Fibroblast of skin of left biceps (primary cell): ENCODE measurements around the gene TMTC2.

ENCODE experiments used
- DNase-seq, 2 experiments: peaks; one replicate each; pipeline ENCODE4 v3.0.0-alpha.2; 2013; ENCODE audit warnings: low read depth in 2 of 2

The TMTC2 gene

DNA sequence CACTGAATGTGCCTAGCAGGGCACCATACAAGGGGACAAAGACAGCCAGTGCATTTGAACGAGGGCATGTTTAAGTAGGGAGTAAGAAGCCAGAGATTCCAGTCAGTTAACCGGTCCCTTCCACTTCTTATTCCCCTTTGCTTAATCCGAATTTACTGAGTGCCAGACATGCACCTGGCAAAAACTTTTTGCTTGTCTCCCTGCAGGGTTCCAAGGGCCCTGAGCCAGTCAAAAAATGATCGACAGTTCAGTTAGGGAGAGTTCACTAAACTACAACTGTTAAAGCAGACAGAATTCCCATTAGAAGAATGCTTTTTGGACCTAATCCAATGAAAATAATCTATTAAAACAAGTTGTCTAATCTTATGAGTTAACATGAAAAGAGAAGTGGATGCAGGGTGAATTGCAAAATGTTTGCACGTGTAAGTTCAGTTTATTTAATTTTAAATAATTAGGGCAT is 193.8 kb downstream of the TMTC2 start:
- DNase-seq, result no peak

DNA sequence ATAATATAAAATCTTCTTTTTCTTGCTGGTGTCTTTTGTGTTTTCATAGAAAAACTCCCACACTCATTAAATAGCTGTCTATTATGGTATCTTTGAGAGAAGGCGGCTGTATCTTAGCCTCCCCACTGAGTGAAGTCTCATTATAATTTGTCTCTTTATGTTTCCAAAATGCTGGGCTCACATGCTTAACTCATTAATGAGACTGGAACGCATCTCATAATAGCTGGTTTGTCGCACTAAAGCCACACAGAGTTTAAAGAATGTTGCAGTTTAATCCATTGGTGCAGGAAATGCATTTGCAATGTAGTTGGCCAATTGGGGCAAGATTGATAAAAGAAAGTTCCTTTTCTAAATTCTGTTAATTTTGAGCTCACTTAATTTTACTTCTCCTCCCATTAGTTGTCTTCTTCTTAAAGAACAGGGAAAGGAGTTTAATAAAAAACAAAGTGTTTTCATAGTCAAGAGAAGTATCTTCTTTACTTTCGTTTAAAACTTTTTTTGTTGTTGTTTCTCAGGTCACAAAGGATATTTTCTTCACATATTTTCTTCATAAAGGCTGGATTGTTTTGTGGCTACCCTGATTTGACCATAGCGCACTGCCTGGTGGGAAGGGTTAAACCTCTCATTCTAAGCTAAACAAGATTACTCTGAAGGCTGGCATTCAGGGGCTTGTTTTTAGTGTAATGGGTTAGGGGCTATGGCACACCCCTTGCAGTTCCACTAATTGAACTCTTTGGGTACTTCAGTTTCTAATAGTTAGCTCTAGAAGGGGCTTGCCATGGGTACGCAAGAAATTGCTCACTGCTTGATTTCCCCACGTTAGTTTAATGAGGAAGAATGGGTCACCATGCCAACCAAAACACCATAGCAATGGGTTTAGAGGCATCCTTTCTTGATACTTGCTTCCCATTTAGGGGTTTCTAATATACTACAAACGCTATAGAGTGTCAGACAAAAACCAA is 197.0 kb downstream of the TMTC2 start:
- DNase-seq, result no peak

DNA sequence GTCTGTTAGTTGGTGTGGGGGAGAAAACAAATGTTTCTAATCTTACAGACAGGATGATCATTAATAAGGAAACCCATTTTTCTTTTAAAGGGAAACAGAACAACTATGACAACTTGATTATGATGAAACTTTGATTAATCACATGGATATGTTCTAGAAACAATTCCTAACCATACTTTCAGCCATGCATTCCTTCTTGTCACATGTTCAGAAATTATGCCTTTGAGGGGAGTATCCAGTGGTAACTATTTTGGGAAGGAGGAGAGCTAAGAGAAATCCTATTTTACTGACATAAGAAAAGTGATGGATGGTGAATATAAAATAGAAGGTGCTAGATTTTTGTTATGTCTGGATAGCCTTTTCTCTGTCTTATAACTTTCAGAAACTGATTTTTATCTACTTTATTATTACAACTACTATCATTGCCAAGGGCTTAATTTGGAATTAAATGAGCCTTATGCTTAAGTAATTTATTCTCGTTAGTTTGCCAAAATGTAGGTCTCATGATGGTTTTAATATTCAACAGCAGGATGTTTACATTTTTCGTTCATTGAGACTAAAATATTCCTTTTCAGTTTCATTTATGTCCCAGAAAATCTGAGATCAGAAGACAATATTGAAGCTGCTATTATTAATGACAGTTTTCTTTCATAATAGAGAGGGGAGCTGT is 200.1 kb downstream of the TMTC2 start:
- peak; percentile 47 to 49 for DNase-seq

DNA sequence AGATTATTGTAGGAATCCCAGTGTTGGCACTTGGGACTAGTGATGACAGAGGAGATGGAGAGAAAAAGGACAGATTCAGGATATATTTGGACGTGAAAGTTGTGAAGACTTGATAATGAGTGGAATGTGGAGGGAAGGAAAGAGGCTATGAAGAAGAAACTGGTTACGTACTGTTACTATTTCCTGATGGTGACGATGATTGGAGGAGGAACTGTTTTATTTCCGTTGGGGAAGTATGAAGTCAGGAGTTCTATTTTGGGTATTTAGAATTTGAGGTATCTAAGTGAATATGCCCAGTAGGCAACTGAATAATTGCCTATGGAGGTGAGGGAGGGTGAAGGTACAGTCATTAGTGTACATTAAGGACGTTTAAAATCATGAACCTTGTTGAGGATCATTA is 207.2 kb downstream of the TMTC2 start:
- no peak for DNase-seq

DNA sequence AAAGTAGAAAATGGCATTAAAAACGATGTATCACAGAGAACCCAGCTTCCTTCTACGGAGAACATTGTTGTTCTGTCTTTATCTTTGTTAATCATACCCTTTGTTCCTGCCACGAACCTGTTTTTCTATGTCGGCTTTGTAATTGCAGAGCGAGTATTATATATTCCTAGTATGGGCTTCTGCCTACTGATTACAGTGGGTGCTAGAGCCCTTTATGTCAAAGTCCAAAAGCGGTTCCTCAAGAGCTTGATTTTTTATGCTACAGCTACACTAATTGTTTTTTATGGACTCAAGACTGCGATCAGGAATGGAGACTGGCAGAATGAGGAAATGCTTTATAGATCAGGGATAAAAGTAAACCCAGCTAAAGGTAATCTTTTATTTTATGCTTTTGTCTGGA is 209.6 kb downstream of the TMTC2 start:
- DNase-seq, result no peak

DNA sequence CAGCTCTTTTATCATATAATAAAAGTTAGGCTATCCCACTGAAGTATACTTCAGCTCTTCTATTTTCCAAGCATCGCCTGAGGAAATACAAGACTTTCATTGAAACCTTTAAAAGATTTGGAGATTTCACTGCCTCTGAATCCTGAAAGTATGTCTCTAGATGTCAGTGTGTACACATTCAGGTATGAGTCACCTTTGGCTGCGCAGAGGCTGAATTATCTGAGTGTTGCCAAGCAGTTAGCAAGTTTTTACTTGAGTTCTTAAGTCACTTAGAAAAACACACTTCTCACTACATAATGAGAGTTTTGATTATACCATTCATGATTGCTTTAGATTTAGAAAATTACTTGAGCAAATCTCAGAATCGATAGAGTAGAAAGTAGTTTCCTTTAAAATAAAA is 210.3 kb downstream of the TMTC2 start:
- no peak for DNase-seq

DNA sequence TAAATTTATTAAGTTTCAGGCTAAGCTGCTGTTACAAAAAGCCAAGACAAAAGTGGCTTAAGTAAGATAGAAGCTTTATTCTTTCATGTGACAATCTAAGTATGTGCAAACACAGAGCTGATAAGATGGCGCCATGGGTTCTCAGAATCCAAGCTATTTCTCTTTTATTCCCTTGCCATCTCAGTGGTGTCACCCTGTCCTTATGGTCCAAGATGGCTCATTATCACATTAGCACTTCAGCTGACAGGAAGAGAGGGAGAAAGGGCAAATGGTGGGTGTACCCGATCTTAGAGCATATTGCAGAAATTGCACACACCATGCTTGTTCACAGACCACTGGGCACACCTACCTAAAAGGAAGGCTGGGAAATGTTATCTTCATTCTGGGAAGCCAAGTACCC is 211.7 kb downstream of the TMTC2 start:
- no peak for DNase-seq

DNA sequence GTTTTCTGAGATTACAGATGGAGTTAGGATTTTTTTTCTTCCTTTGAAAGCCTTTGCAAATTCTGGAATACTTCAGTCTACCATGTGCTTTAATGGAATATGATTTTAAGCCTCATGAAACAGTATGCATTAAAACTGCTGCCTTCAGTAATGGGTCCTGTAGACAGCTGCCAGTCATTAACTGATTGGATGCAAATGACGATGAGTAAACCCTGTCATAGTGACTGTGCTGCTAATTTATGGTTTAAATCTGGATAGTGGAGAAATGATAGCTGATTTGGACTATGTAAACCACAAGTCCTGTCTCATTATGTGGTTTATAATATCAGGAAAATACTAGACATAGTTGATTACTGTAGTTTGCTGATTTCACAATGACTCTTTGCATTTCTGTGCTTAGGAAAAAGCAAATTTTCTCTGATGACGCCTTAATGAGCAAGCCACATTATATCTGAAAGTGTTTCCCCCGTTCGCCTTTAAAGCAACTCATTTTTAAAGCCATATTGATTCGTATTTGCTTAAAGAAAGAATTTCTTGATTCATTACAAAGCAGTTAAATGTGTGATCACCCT is 217.6 kb downstream of the TMTC2 start:
- peak; percentile 32 to 40 for DNase-seq

DNA sequence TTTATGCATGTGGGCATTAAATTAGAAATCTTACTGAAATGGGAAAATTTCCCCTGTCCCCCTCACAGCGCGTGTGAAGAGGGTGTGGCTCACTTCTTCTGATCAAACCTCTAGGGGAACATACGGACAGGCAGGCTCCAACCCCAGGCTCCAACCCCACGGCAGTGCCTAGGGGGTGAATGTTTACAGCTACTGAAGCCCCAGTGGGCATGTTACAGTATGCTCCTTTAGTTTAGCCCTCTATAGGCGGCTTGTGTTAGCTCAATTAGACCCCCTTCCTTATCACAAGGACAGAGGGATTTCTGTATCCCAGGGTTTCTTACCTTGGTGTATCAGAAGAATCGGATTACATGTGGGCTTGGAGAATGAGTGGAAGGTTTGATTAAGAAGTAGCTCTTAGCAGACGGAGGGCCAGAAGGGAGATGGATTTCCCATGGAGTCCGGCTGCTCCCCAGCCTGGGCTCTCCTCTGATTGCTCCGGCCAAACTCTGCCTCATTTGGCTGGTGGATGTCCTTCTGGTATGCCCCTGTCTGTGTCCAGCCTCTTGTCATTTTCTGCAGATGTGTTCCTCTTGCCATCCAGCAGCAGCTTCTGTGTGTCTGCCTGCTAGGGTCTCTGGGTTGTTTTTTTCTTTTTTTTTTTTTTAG is 223.7 kb downstream of the TMTC2 start:
- DNase-seq, result no peak

DNA sequence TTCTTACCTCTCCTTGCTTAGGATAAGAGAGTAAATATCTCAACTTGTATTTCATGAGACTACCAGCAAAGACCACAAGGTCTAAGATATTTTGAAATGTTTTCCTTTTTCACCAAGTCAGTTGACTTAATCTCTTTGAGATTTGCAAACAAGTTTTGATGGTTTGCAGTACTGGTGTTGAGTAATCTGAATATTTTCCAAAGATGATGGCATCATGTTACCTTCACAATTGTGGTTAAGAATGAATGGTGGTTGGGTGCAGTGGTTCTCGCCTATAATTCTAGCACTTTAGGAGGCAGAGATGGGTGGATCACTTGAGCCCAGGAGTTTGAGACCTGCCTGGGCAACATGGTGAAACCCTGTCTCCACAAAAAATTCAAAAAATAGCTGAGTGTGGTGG is 225.7 kb downstream of the TMTC2 start:
- DNase-seq, result peak in 1 of 2 experiments; percentile 6

DNA sequence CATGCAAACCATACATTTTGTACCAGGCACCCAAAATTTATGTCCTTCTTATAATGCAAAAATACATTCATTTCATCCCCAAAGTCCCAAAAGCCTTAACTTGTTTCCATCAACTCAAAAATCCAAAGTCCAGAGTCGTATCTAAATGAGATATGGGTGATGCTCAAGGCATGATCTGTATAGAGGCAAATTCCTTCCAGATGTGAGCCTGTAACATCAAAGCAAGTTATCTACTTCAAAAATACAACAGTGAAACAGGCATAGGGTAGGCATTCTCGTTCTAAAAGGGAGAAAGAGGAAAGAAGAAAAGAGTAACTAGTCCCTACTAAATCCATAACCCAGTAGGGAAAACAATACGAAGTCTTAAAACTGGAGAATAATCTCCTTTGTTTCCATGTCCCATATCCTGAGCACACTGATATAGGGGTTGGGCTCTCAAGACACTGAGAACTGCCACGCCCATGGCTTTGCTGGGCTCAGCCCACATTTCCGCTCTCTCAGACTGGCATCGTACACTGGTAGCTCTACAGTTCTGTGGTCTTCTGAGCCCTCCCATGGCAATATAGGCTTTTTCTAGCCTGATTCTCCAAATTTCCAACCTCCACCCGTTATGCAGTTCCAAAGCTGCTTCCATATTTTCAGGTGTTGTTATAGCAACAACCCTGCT is 232.8 kb downstream of the TMTC2 start:
- no peak for DNase-seq

DNA sequence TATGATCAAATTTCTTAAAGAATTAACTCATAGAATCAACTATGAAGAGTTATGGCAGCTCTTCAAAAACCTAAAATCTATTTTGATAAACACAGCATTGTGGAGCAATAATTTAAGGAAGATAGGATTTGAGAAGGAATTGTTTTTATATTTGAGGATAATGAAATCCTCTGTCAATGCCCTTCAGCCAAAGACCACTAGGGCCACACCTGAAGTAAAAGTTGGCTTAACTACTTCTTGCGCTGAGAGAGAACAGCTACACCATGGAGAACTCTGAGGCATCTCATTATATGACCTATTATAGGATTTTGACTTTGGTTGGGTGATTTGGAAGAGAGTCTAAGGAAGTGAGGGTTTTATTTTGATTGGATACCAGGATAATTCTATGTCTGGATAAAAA is 237.2 kb downstream of the TMTC2 start:
- no peak for DNase-seq

DNA sequence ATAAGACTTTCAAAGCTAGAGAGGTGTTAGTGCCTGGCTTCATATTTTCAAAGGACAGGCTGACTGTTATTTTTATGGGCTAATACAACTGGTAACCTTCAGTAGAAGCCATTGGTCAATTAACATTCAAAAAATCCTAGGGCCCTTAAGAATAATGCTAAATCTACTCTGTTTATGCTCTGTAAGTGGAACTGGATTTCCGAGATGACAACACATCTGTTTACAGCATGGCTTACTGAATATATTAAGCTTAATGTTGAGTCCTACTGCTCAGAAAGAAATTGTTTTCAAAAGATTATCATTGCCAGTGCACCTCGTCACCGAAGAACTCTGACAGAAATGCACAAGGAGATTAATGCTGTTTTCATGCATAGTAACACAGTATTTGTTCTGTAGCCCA is 239.9 kb downstream of the TMTC2 start:
- DNase-seq, result no peak

DNA sequence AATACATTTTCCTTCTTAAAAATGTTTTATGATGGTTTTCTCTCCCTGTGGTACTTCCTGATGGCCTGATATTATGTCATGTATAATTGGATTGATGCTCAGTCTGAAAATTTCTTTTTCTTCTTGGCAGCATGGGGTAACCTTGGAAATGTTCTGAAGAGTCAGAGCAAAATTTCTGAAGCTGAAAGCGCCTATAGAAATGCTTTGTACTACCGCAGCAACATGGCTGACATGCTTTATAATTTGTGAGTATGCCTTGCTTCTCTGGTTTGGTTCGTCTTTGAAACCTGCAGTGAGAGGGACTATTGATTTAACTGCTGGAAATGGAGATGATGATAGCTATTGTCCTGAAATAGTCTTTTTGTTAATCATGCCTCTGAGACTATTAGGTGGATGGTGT is 243.6 kb downstream of the TMTC2 start:
- no peak for DNase-seq

DNA sequence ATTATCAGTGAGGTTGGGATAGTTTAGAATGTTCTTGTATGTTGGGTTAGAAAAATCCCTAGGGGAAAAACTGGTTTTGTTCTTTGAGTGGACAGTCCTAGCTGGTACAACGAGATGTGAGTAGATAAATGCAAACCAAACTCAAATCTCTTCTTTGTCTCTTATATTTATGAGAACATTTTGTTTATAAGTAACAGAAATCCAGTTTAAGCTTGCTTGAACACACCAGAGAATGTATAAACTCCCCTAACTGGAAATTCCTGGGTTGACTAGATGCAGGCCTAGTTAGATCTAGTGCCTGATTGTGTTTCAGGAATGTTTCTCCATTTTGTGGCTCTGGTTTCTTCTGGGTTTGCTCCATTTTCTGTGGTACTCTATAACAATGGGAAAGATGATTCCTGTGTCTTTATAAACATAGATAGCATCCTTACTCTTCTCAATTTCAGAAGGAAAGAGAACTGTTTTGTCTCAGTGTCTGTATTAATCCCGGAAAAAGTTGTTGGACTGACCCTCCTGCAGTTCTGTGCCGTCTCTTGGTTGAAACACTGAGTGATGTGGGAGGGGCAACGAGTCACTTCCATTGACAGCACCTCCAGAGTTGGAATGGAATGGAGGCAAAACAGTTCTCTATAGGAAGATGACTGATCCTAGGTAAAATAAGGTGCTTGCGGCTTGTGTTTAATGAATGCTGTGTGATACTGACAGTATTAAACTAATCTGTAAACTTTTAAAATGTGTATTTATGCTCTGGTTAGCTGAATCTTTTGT is 244.8 kb downstream of the TMTC2 start:
- no peak for DNase-seq

DNA sequence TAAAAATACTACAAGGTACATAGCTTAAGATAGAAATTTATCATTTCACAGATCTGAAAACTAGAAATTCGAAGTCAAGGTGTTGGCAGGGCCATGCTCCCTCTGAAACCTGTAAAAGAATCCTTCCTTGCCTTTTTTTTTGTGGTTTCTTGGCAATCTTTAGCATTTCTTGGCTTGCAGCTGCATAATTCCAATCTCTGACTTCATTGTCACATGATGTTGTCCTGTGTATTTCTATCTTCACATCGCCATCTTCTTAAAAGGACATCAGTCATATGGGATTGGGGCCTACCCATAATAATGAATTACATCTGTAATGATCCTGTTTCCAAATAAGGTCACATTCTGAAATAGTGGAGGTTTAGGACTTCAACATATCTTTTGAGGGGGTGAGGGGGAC is 250.4 kb downstream of the TMTC2 start:
- DNase-seq, result no peak

DNA sequence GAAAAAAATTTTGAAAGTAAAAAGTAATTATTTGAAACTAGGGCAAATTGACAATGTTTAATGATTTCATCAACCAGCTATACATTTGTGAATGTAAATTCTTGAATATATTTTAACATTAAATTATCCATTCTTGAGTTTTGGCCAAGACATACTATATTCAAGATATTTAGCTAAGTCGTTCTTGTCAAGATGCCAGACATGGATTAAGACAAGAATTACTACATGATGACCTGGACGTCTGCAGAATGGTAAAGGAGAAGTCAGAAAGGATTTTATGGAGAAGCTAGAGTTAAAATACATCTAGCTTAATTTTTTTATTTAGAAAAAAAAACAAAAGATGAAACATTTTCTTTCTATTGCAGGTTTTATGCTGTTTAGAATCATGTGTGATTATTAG is 255.8 kb downstream of the TMTC2 start:
- DNase-seq, result no peak

DNA sequence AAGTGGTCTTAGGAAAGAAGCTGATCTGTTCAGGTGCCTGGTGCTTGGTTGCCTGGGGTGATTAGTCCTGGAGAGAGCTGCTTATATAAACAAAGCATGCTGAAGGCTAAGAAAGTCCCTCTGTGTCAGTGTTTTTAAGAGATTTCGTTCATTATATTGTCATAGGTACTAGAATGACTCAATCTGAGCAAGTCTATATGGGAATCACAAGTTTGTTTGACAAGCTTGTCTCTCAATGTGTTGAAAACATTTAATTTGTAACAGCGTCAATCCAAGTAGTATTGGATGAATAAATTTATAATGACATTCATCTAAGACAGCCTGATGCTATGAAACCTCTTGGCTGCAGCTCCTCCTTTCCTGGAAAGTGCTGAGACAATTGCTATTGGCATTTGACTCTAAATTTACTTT is 256.3 kb downstream of the TMTC2 start:
- no peak for DNase-seq

DNA sequence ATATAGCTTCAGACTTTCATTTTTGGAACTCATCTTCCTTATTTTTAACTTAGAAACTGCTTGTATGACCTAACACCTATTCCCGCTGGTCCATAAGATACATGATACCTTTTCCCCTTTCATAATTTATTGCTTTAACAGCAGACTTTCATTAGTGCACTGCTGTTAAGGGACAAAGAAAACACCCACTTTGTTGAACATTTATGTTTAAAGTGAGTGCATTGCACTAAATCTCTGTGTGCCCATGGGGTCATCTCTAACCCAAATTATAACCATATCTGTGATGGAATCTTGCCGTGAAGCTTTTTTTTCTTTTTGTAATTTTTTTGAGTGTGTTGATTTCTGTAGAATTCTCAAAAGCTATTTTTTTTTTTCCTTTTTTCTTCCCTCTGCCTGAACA is 261.8 kb downstream of the TMTC2 start:
- no peak for DNase-seq

DNA sequence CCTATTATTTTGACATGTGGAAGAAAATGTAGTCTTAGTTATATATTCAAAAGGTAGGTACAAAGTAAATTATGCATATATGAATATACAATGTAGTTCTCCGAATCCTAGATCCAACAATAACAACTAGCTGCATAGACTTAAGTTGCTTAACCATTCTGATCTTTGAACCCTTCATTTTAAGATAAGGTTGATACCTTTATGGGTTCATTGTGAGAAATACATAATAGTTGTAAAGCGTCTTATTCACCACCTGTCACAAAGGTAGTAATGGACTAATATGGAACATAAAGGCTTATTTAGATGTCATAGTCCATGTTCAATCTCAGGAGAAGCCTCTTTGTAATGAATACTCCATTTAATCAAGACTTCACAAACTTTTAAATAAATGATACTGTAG is 263.6 kb downstream of the TMTC2 start:
- DNase-seq, result no peak

DNA sequence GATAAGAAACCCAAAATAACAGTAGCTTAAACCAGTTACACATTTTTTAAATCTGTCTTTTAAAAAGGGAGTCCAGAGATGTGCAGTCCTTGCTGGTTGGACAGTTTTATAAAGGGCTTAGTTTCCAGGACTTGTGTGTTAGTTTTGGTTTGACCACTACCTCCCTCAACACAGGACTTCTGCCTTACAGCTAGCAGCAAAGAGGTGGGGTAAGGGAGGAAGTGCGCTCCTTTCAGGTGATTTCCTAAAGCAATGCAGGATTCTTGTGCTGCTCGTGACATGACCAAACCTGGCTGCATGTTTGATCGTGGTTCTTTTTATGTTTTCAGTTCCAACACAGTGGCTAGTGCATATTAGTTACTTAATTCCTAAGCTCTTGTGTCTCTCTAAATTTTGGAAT is 266.2 kb downstream of the TMTC2 start:
- DNase-seq, result no peak
